Gastrocnemius medialis (tissue), 4 donors: ENCODE measurements around the gene MYH9.

ENCODE experiments used
- CTCF ChIP-seq, 5 experiments: fragments of 450-650 bp in 3 of 5; fragments of 200-600 bp in 2 of 5; sonication (generic) in 2 of 5; IDR thresholded peaks in 4 of 5; conservative IDR thresholded peaks in 1 of 5; 1 replicate in 4 of 5; 2 replicates in 1 of 5; pipeline ENCODE4 v1.5.1; 2016 to 2019; ENCODE audit warnings: antibody characterized with exemption in 5 of 5, mild to moderate bottlenecking in 3 of 5, moderate library complexity in 3 of 5
- POLR2A ChIP-seq, 2 donors: fragments of 450-650 bp; IDR thresholded peaks; one replicate each; pipeline ENCODE4 v1.6.1; 2017; ENCODE audit warnings: antibody characterized with exemption in 2 of 2, mild to moderate bottlenecking in 2 of 2, moderate library complexity in 2 of 2

DNA sequence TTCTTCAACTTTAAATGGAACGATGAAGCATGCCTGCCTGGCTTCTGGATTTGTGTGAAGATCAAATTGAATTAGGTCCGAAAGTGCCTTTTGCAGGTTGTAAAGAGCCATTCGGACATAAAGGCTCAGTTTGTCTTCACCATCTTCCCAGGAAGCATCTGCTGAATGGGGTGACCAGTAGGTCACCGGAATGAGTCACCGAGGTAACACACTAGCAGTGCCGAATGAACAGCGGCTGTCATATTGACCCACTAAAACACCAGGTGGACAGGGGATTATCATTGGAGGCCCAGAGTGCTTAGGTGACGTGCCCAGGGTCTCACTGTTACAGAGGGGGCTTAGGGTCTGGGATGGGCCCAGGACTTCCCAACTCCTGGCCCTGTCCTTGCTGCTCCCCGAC is 43.1 kb upstream of the MYH9 start:
- TF ChIP-seq POLR2A (IDR thresholded peaks at IDR 0.05) = no peak
- no peak for TF ChIP-seq CTCF (IDR thresholded peaks at IDR 0.05 in 4 of 5, conservative IDR thresholded peaks at IDR 0.05 in 1 of 5)
